Measurements from ENCODE around the gene STRAP. TPM values are rescaled to one million over a fixed set of nuclear protein-coding genes. Genes with fewer than 3 reads are reported as not detected.

STRAP gene
- total and polyA plus RNA-seq, 2 of the 4 experiments (the other 2 are of a cell fraction): 82.1 to 98.1 TPM

GRCh38 chr12:15880721-15881120, 1.5 kb upstream of the STRAP start:
- dilution Hi-C loops (cut with HindIII; ENCODE audit: low sequenced_read_pairs, unreplicated experiment) (no loop called here), in situ Hi-C loops (cut with MboI; ENCODE audit: low sequenced_read_pairs) (loop anchor here (25.0 kb wide), 1 partner anchor 1093 kb away; no protein-coding TSS in a partner anchor), intact Hi-C loops (cut with micrococcal nuclease) (no loop called here)
- H3K27me3 ChIP-seq (ENCODE audit: control insufficient read depth, insufficient read depth, low read length): no peaks in the 10 kb centered on the region
- ATAC-seq (ENCODE audit: low read depth): no peak
- no peak overlapping the region for H3K18ac ChIP-seq (ENCODE audit: low read depth, low read length)
- H2AFZ ChIP-seq (replicated peaks; ENCODE audit: low read length, poor library complexity): no peak overlapping the region
- no peak overlapping the region for H3K4me2 ChIP-seq (ENCODE audit: low read depth, low read length)
- H3K27ac ChIP-seq (ENCODE audit: insufficient read depth, low read length): no peak overlapping the region
- H3K14ac ChIP-seq (replicated peaks; ENCODE audit: low read depth, low read length): no peak overlapping the region
- H2BK20ac ChIP-seq (ENCODE audit: low read depth, low read length): no peak overlapping the region
- no peak overlapping the region for H3K4me3 ChIP-seq (ENCODE audit: insufficient read depth, low read depth, low read length)
- ChIA-PET CTCF (no interaction called here), POLR2A (ENCODE audit: unreplicated experiment) (no interaction called here)
- H2BK5ac ChIP-seq (ENCODE audit: low read depth, low read length, poor library complexity, severe bottlenecking): no peak overlapping the region
- H3K23ac ChIP-seq (ENCODE audit: low read depth, low read length): no peak overlapping the region
- no peak overlapping the region for H2BK120ac ChIP-seq (ENCODE audit: low read depth, low read length)
- no peak overlapping the region for H2BK15ac ChIP-seq (ENCODE audit: low read depth, low read length)
- peaks cover 30% of the 10 kb centered on the region for H4K20me1 ChIP-seq (ENCODE audit: insufficient read depth, low read length)
- H4K91ac ChIP-seq (ENCODE audit: insufficient read depth, low read depth, low read length): no peak overlapping the region
- no peak overlapping the region for H4K8ac ChIP-seq (ENCODE audit: low read depth in 2 of 2, low read length in 2 of 2)
- H3K56ac ChIP-seq (ENCODE audit: extremely low read depth, insufficient read depth, low read length): no peak overlapping the region
- H3K4ac ChIP-seq (ENCODE audit: low read depth, low read length): no peak overlapping the region
- H3K9me1 ChIP-seq (ENCODE audit: insufficient read depth, low read length): no peaks in the 10 kb centered on the region
- peaks cover 6% of the 10 kb centered on the region for H3K4me1 ChIP-seq (ENCODE audit: control insufficient read depth, insufficient read depth, low read length)
- no TSS peak for BruUV-seq (replicated peaks)
- H2AK5ac ChIP-seq (ENCODE audit: low read depth, low read length): no peak overlapping the region
- no peak overlapping the region for H2AK9ac ChIP-seq (replicated peaks; ENCODE audit: low read depth, low read length, poor library complexity)
- no peaks in the 10 kb centered on the region for H3K9me3 ChIP-seq (ENCODE audit: control insufficient read depth, insufficient read depth, low read length)
- no peak for DNase-seq
- H4K5ac ChIP-seq (ENCODE audit: low read depth, low read length): no peak overlapping the region
- peaks cover 2% of the 10 kb centered on the region; the same call in 1 of the 2 replicates for H3K36me3 ChIP-seq (ENCODE audit: control insufficient read depth, insufficient read depth, low read length)
- H3K9ac ChIP-seq (ENCODE audit: low read depth, low read length): no peak overlapping the region
- no peak for TF ChIP-seq USF2 (IDR thresholded peaks at IDR 0.05; ENCODE audit: low read depth, low read length)
- no peak for TF ChIP-seq MAFK (IDR thresholded peaks at IDR 0.05; ENCODE audit: low read depth, low read length)
- 100% methylated on average over 1 of the region's 3 CpGs; no CpG with 5 or more reads in 1 of the 2 experiments for WGBS, 2 experiments (ENCODE audit: extremely low coverage in 2 of 2, insufficient read length in 1 of 2)
- H3K79me1 ChIP-seq (ENCODE audit: low read depth in 1 of 2, low read length in 2 of 2): peaks cover 0 to 8% of the 10 kb centered on the region in 2 experiments; a peak in 2 of 4 replicates

Data from IMR-90 (cell line).